ENCODE results near the gene ME3. TPM values are rescaled to one million over a fixed set of nuclear protein-coding genes. Genes with fewer than 3 reads are reported as not detected.

The ME3 gene
- total RNA-seq, 4 donors from 2014 or later, result 11.0 to 47.8 (median 44.1) TPM

GRCh38 chr11:86608251-86608799 is 64.1 kb downstream of the ME3 start:
- Histone ChIP-seq H3K4me3 (no peak overlapping the region), H3K4me1 (peaks cover 5 to 45% (median 14%) of the 10 kb centered on the region in 3 donors), H3K27me3 (no peaks in the 10 kb centered on the region), H3K27ac (peak overlapping the region; percentile 43 to 63 (median 53)), H3K9me3 (no peaks in the 10 kb centered on the region), H3K36me3 (no peaks in the 10 kb centered on the region)
- TF ChIP-seq POLR2A (IDR thresholded peaks at IDR 0.05), result no peak
- TF ChIP-seq EP300 (IDR thresholded peaks at IDR 0.05), result no peak
- TF ChIP-seq CTCF (IDR thresholded peaks at IDR 0.05), result peak; percentile 85 to 89 (median 86)
- peak; percentile 56 for TF ChIP-seq POLR2AphosphoS5 (IDR thresholded peaks at IDR 0.05)
- 0% methylated on average over 7 of the region's 7 CpGs for whole genome bisulfite sequencing, 2 donors (ENCODE audit: low coverage in 1 of 2)
- ATAC-seq, result peak; percentile 84

DNA sequence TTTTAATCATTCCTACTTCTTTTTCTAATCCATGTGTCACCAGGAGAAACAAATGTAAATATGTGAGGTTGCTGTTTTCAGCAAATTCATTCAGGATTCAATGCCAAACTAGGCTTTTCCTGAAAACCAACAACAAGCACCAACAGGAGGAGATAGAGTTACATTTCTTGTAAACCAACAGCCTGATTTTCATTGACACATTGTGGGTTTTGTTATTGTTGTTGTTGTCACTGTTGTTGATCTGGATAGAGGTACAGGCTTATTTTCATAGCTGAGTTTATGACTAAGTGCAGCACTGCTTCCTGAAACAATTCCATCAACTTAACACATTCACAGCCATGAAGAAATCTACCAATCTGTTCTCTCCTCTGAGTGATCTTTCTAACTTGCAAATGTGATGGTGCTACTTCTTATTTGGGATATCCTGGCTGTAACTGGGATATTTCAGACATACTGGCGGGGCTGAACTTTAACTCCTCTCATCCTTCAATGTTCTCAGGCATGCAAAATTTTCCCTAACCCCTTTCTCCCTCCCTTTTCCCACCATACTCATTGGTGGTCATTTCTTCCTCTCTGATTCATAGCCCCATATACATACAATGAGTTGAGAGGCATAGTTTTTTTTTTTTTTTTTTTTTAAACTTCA is 65.5 kb downstream of the ME3 start:
- ATAC-seq, result no peak
- WGBS, 2 donors (ENCODE audit: low coverage in 1 of 2), result 10 to 79% methylated on average over 1 of the region's 1 CpG
- no peak overlapping the region for H3K4me3 ChIP-seq
- peaks cover 5 to 45% (median 14%) of the 10 kb centered on the region in 3 donors for H3K4me1 ChIP-seq
- no peaks in the 10 kb centered on the region for H3K9me3 ChIP-seq
- H3K36me3 ChIP-seq, result no peaks in the 10 kb centered on the region
- H3K27me3 ChIP-seq, result no peaks in the 10 kb centered on the region
- peak; percentile 11 for TF ChIP-seq POLR2AphosphoS5 (IDR thresholded peaks at IDR 0.05)
- no peak for TF ChIP-seq POLR2A (IDR thresholded peaks at IDR 0.05)
- peak overlapping the region; percentile 13 to 53 (median 32) for H3K27ac ChIP-seq

- ATAC-seq, result no peak
- H3K27ac ChIP-seq, result peak overlapping the region in 3 of 4 donors; percentile 13 to 53 (median 45)
These were observed 66.1 kb downstream of the ME3 start for GRCh38 chr11:86606270-86606835.

DNA sequence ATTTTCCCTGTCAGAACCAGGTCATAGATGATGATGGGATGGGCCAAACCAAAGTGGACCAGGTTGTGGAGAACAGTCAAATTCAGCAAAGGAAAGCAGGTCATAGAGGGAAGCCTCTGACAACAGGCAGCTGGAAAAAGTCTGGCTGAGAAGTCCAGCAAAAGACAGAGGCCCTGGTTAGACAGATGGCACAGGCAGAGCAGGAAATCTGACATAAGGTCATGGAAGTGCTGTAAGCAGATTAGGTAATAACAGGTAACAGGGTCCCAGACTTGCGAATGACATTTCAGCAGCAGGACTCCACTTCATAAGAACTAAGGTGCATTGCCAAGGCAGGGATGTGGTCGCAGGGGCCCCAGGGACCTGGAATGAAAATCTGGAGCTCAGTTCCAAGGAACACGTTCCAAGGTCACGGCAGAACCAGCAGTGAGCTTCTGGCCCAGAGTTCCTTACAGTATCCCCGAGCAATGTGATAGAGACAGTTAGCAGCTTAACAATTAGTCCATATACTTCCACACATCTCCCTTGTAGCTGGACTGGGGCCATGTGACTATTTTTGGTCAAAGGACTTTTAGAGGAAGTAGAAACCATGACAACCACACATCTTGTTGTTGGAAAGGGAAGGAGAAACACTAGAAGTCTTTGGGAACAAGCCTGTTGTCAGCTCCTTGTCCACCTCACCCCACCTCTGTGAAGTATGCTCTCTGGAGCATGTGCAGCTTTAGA is 75.4 kb downstream of the ME3 start:
- no peaks in the 10 kb centered on the region for H3K27me3 ChIP-seq
- TF ChIP-seq POLR2AphosphoS5 (IDR thresholded peaks at IDR 0.05), result no peak
- no peak for TF ChIP-seq EP300 (IDR thresholded peaks at IDR 0.05)
- TF ChIP-seq CTCF (IDR thresholded peaks at IDR 0.05), result no peak
- TF ChIP-seq POLR2A (IDR thresholded peaks at IDR 0.05), result no peak
- H3K4me1 ChIP-seq, result peaks cover 15 to 44% (median 20%) of the 10 kb centered on the region in 3 donors
- H3K27ac ChIP-seq, result peak overlapping the region in 2 of 4 donors; percentile 19 to 26
- peak; percentile 61 for ATAC-seq
- no peaks in the 10 kb centered on the region for H3K9me3 ChIP-seq
- H3K36me3 ChIP-seq, result no peaks in the 10 kb centered on the region
- WGBS, 2 donors (ENCODE audit: low coverage in 1 of 2), result 10 to 26% methylated on average over 4 of the region's 5 CpGs
- H3K4me3 ChIP-seq, result no peak overlapping the region

More at GRCh38 chr11:86606270-86606835, 66.1 kb downstream of the ME3 start:
- Histone ChIP-seq H3K4me1 (peaks cover 5 to 45% (median 14%) of the 10 kb centered on the region in 3 donors), H3K4me3 (no peak overlapping the region), H3K36me3 (no peaks in the 10 kb centered on the region), H3K9me3 (no peaks in the 10 kb centered on the region), H3K27me3 (no peaks in the 10 kb centered on the region)
- no peak for TF ChIP-seq POLR2A (IDR thresholded peaks at IDR 0.05)
- no peak for TF ChIP-seq POLR2AphosphoS5 (IDR thresholded peaks at IDR 0.05)
- no peak for TF ChIP-seq CTCF (IDR thresholded peaks at IDR 0.05)
- TF ChIP-seq EP300 (IDR thresholded peaks at IDR 0.05), result no peak
- 59% methylated on average over 3 of the region's 3 CpGs; no CpG with 5 or more reads in 1 of the 2 donors for WGBS, 2 donors (ENCODE audit: low coverage in 1 of 2)

GRCh38 chr11:86595955-86596354 is 76.5 kb downstream of the ME3 start:
- Histone ChIP-seq H3K27me3 (no peaks in the 10 kb centered on the region), H3K4me3 (no peak overlapping the region), H3K27ac (peak overlapping the region in 2 of 4 donors; percentile 19 to 33), H3K36me3 (no peaks in the 10 kb centered on the region), H3K4me1 (peaks cover 16 to 48% (median 20%) of the 10 kb centered on the region in 3 donors), H3K9me3 (no peaks in the 10 kb centered on the region)
- no peak for ATAC-seq
- WGBS, 2 donors (ENCODE audit: low coverage in 1 of 2), result 94% methylated on average over 2 of the region's 2 CpGs; no CpG with 5 or more reads in 1 of the 2 donors
- TF ChIP-seq POLR2A (IDR thresholded peaks at IDR 0.05) (no peak), POLR2AphosphoS5 (IDR thresholded peaks at IDR 0.05) (no peak), EP300 (IDR thresholded peaks at IDR 0.05) (no peak), CTCF (IDR thresholded peaks at IDR 0.05) (no peak)

Data from gastroesophageal sphincter (tissue), 4 donors.